HepG2 (cell line): ENCODE results near the gene CDHR3. TPM values are rescaled to one million over a fixed set of nuclear protein-coding genes. Genes with fewer than 3 reads are reported as not detected.
A peak's percentile ranks its signal among the peaks of the same experiment; 100 is the strongest.

Experiments used
- ATAC-seq: fragments of 200-7000 bp; cut with Tn5 transposase; 3 replicates; pipeline ENCODE4 v1.9.1; 2020; ENCODE audit warnings: mild to moderate bottlenecking, moderate library complexity
- BruUV-seq: library from RNA; stranded (reverse); fragments of 400-500 nt; replicated peaks from 2 replicates; lab custom pipeline; 2021; lab: Mats Ljungman, UMichigan
- CTCF ChIA-PET: fragments of 300-600 bp; formaldehyde crosslinking; extraction: SDS; loops from one replicate; lab custom pipeline; 2021; ENCODE audit warnings: low total read pairs, inconsistent platforms, low intra/inter-chr PET ratio; lab: Yijun Ruan, JAX
- POLR2A ChIA-PET: fragments of 350-600 bp; sonication (Branson Sonifier 250); formaldehyde crosslinking; loops from one replicate; lab custom pipeline; 2020; ENCODE audit warnings: antibody characterized with exemption, inconsistent platforms; lab: Yijun Ruan, JAX
- DNase-seq: peaks from one replicate; pipeline ENCODE4 v3.0.0-alpha.2; 2015; ENCODE audit warnings: low spot score
- FAIRE-seq: peaks from 3 replicates; lab custom pipeline; 2011; peaks lifted over from hg19 to GRCh38; lab: Jason Lieb, UNC
- H2AFZ ChIP-seq: one replicate; pipeline ENCODE4 v1.6.1; 2011; ENCODE audit warnings: low read length, inconsistent platforms
- H3K27ac ChIP-seq: fragments of 300-600 bp; 3 replicates; pipeline ENCODE4 v1.8.0; 2011; ENCODE audit warnings: mixed run types, mild to moderate bottlenecking, mixed read lengths, low read length, inconsistent platforms; ENCODE audit not compliant: insufficient read depth; ENCODE audit errors: extremely low read length
- H3K27me3 ChIP-seq, 2 experiments: fragments of 200-600 bp in 1 of 2; 2 replicates in 1 of 2; 3 replicates in 1 of 2; pipeline versions ENCODE4 v1.6.0 to v1.8.0; 2011; ENCODE audit warnings: low read length in 2 of 2, mild to moderate bottlenecking in 2 of 2, moderate library complexity in 2 of 2, inconsistent platforms in 1 of 2; ENCODE audit not compliant: insufficient read depth in 2 of 2, control insufficient read depth in 1 of 2
- H3K36me3 ChIP-seq, 2 experiments: fragments of 200-600 bp in 1 of 2; replicated peaks in 1 of 2; 2 replicates in 1 of 2; 3 replicates in 1 of 2; pipeline versions ENCODE4 v1.5.1 to v1.8.0; 2011; ENCODE audit warnings: low read length in 2 of 2, inconsistent platforms in 1 of 2; ENCODE audit not compliant: insufficient read depth in 2 of 2, control insufficient read depth in 1 of 2
- H3K4me1 ChIP-seq: 2 replicates; pipeline ENCODE4 v1.5.1; 2012; ENCODE audit warnings: low read length, inconsistent platforms; ENCODE audit not compliant: insufficient read depth
- H3K4me2 ChIP-seq: 2 replicates; pipeline ENCODE4 v1.6.0; 2011; ENCODE audit warnings: low read depth, low read length, inconsistent platforms
- H3K4me3 ChIP-seq, 3 experiments: fragments of 200-600 bp in 1 of 3; sonication (generic), shearing (Covaris generic) in 1 of 3; replicated peaks in 1 of 3; 2 replicates each; pipeline ENCODE4 v1.5.1; 2011 to 2016; ENCODE audit warnings: low read length in 3 of 3, inconsistent platforms in 2 of 3, low read depth in 2 of 3, mild to moderate bottlenecking in 2 of 3, control low read depth in 1 of 3, mixed read lengths in 1 of 3; ENCODE audit not compliant: insufficient read depth in 1 of 3
- H3K79me2 ChIP-seq: one replicate; pipeline ENCODE4 v1.6.1; 2011; ENCODE audit warnings: low read length, inconsistent platforms; ENCODE audit not compliant: insufficient read depth
- H3K9ac ChIP-seq: 2 replicates; pipeline ENCODE4 v1.6.0; 2011; ENCODE audit warnings: mild to moderate bottlenecking, low read depth, low read length, inconsistent platforms; ENCODE audit not compliant: insufficient read depth
- H3K9me3 ChIP-seq: 2 replicates; pipeline ENCODE4 v1.5.1; 2012; ENCODE audit warnings: mild to moderate bottlenecking, low read length
- H4K20me1 ChIP-seq: 2 replicates; pipeline ENCODE4 v1.6.0; 2011; ENCODE audit warnings: inconsistent platforms, mild to moderate bottlenecking, low read length, moderate library complexity; ENCODE audit not compliant: insufficient read depth
- CBX5 ChIP-seq: sonication (generic); formaldehyde crosslinking; IDR thresholded peaks from 2 replicates; pipeline ENCODE4 v1.4.0; 2020; ENCODE audit warnings: missing genetic modification reagents, borderline replicate concordance
- HMGA1 ChIP-seq: sonication (generic); formaldehyde crosslinking; conservative IDR thresholded peaks from 2 replicates; pipeline ENCODE4 v1.4.0; 2020; ENCODE audit warnings: missing genetic modification reagents
- JDP2 ChIP-seq: sonication (generic); formaldehyde crosslinking; IDR thresholded peaks from 2 replicates; pipeline ENCODE4 v1.8.1; 2022; ENCODE audit warnings: missing genetic modification reagents, borderline replicate concordance
- POLR2AphosphoS5 ChIP-seq: IDR thresholded peaks from 2 replicates; pipeline ENCODE4 v1.6.1; 2012; ENCODE audit warnings: low read depth, low read length
- RFX5 ChIP-seq: IDR thresholded peaks from 2 replicates; pipeline ENCODE4 v1.6.1; 2011; ENCODE audit warnings: low read depth, low read length, improper control_type of control experiment
- RFXAP ChIP-seq: sonication (generic); formaldehyde crosslinking; IDR thresholded peaks from 2 replicates; pipeline ENCODE4 v1.4.0; 2020; ENCODE audit warnings: missing genetic modification reagents, borderline replicate concordance
- SNAI1 ChIP-seq: sonication (generic); formaldehyde crosslinking; IDR thresholded peaks from 2 replicates; pipeline ENCODE4 v1.5.0; 2020; ENCODE audit warnings: mild to moderate bottlenecking, missing genetic modification reagents, borderline replicate concordance
- ZFP82 ChIP-seq: sonication (generic); formaldehyde crosslinking; IDR thresholded peaks from 2 replicates; pipeline ENCODE4 v1.5.1; 2020; ENCODE audit warnings: mild to moderate bottlenecking, missing genetic modification reagents, borderline replicate concordance
- ZNF224 ChIP-seq: sonication (generic); formaldehyde crosslinking; IDR thresholded peaks from 2 replicates; pipeline ENCODE4 v1.5.0; 2020; ENCODE audit warnings: mild to moderate bottlenecking, missing genetic modification reagents
- ZNF24 ChIP-seq: fragments of 450-650 bp; IDR thresholded peaks from 2 replicates; pipeline ENCODE4 v1.6.1; 2017; ENCODE audit warnings: antibody characterized with exemption, mild to moderate bottlenecking
- ZNF569 ChIP-seq: sonication (generic); formaldehyde crosslinking; IDR thresholded peaks from 2 replicates; pipeline ENCODE4 v1.5.0; 2020; ENCODE audit warnings: mild to moderate bottlenecking, missing genetic modification reagents, moderate library complexity, borderline replicate concordance
- ZNF792 ChIP-seq: IDR thresholded peaks from 2 replicates; pipeline ENCODE4 v1.6.1; 2016
- ZSCAN20 ChIP-seq: sonication (generic); formaldehyde crosslinking; IDR thresholded peaks from 2 replicates; pipeline ENCODE4 v1.4.0; 2020; ENCODE audit warnings: missing genetic modification reagents, mild to moderate bottlenecking, borderline replicate concordance
- WGBS: methylation state at CpG from one replicate; pipeline ENCODE4 v1.1.6; 2017; ENCODE audit warnings: low lambda C conversion rate; 5-methylcytosine and 5-hydroxymethylcytosine counted together
- in situ Hi-C: cut with HindIII; loops from 2 replicates; pipeline ENCODE4 v1.10.0; 2017; ENCODE audit warnings: low pct_unique_long_range_greater_than_20kb; ENCODE audit not compliant: extremely low pct_ligation_motif_present
- intact Hi-C: fragments of 100-400 bp; cut with micrococcal nuclease; formaldehyde crosslinking; loops from one replicate; pipeline ENCODE4 v1.10.0; 2022; ENCODE audit not compliant: unreplicated experiment
- polyA plus RNA-seq, 8 experiments: library from polyadenylated mRNA; depleted of rRNA in 3 of 8; stranded (reverse) in 7 of 8; unstranded in 1 of 8; fragments of >200 nt; fragmentation: Illumina TruSeq in 4 of 8; extraction: Trizol in 4 of 8; gene quantifications; 2 replicates each; pipeline versions ENCODE4 v1.2.1 to v1.2.3, GENCODE V29; 2011 to 2016; ENCODE audit warnings: low read depth in 4 of 8, missing spikeins in 1 of 8, mixed read lengths in 1 of 8; ENCODE audit not compliant: insufficient read depth in 1 of 8
- total RNA-seq, 5 experiments: library from RNA; depleted of rRNA; stranded (reverse); fragments of >200 nt; fragmentation: Illumina TruSeq; extraction: Trizol; gene quantifications; 2 replicates each; pipeline ENCODE4 v1.2.3, GENCODE V29; 2016; ENCODE audit warnings: low read depth in 1 of 5
- TF ChIP-seq, protein P1 (sequence below): sonication (generic); formaldehyde crosslinking; IDR thresholded peaks from 2 replicates; pipeline ENCODE4 v1.9.0; 2021; ENCODE audit warnings: missing genetic modification reagents, borderline replicate concordance
- TF ChIP-seq, protein P2 (sequence below): IDR thresholded peaks from 2 replicates; pipeline ENCODE4 v1.6.1; 2016; ENCODE audit warnings: mild to moderate bottlenecking, missing biosample characterization, missing genetic modification reagents

Gene CDHR3
- total and polyA plus RNA-seq, 2 of the 13 experiments (the other 11 are each of a cell fraction or from before 2014, with no cell fraction given) = 6.5 to 11.8 TPM

DNA sequence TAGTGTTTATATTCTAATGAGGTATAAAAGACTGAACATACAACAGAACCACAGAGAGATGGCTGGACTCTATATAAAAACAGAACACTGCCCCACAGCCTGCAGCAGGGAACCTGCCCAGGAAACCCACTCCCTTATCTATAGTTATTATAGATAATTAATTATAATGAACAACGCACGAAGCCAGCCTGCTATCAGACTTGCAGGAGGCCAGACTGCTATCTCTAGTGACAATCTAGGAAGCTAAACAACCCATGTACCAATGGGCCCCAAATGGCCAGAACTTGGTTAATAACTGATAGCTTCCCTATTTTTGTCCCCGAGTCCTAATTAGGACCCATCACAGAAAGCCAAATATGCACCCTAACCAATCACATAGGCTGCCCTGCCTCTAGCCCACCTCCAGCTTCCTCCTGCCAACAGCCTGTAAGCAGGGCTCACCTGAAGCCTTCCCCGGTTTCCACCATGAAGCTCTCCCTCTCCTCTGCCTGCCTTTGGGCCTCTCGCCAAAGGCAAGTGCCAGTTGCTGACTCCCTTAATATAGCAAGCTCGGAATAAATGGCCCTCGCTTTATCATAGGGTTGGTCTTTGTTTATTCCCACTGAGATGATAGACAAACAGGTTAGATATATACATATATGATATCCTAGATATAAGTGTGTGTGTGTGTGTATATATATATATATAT is 74.6 kb downstream of the CDHR3 start:
- no peaks in the 10 kb centered on the region for H4K20me1 ChIP-seq
- intact Hi-C loops = no loop called here
- TF ChIP-seq, protein P1, sequence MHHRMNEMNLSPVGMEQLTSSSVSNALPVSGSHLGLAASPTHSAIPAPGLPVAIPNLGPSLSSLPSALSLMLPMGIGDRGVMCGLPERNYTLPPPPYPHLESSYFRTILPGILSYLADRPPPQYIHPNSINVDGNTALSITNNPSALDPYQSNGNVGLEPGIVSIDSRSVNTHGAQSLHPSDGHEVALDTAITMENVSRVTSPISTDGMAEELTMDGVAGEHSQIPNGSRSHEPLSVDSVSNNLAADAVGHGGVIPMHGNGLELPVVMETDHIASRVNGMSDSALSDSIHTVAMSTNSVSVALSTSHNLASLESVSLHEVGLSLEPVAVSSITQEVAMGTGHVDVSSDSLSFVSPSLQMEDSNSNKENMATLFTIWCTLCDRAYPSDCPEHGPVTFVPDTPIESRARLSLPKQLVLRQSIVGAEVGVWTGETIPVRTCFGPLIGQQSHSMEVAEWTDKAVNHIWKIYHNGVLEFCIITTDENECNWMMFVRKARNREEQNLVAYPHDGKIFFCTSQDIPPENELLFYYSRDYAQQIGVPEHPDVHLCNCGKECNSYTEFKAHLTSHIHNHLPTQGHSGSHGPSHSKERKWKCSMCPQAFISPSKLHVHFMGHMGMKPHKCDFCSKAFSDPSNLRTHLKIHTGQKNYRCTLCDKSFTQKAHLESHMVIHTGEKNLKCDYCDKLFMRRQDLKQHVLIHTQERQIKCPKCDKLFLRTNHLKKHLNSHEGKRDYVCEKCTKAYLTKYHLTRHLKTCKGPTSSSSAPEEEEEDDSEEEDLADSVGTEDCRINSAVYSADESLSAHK (CRISPR knock-in tag) = no peak
- TF ChIP-seq SNAI1 (CRISPR knock-in tag) = no peak
- peak; percentile 55; the same call in 1 of the 2 replicates for TF ChIP-seq ZNF792 (CRISPR knock-in tag)
- no peak for DNase-seq
- no peak overlapping the region for H3K9ac ChIP-seq
- no peak overlapping the region for H3K4me3 ChIP-seq
- H3K27ac ChIP-seq = no peak overlapping the region
- H3K9me3 ChIP-seq = no peaks in the 10 kb centered on the region
- in situ Hi-C loops = no loop called here
- FAIRE-seq = no peak
- H3K27me3 ChIP-seq = 0 out of 5 replicates have a peak, but pooled peaks cover 0 to 5% of the 10 kb centered on the region in 2 experiments
- 29% methylated on average over 7 of the region's 7 CpGs for WGBS
- ChIA-PET CTCF (no interaction called here), POLR2A (no interaction called here)
- ATAC-seq = no peak
- no TSS peak for BruUV-seq
- peaks cover 15% of the 10 kb centered on the region for H3K4me1 ChIP-seq
- H3K36me3 ChIP-seq = no peaks in the 10 kb centered on the region
- H2AFZ ChIP-seq = no peak overlapping the region
- H3K79me2 ChIP-seq = no peaks in the 10 kb centered on the region
- H3K4me2 ChIP-seq = no peak overlapping the region

DNA sequence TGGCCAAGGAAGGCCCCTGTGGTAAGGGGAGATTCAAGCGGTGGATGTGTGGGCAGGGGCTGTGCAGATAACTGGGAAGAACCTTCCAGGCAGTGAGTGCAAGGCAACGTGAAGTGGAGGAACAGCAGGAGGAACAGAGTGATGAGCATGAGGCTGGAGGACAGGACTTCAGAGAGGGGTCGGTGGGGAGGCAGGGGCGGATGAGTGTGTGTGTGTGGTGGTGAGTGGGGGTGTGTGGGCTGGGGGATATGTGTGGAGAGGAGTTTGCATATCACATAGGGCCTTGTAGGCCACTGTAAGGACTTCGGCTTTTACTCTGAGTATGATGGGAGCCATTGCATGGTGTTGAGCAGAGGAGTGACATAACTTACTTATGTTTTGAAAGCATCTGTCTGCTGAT is 75.2 kb downstream of the CDHR3 start:
- DNase-seq = no peak
- intact Hi-C loops (no loop called here), in situ Hi-C loops (no loop called here)
- Histone ChIP-seq H3K4me3 (no peak overlapping the region), H3K79me2 (no peaks in the 10 kb centered on the region), H3K27ac (no peak overlapping the region), H4K20me1 (no peaks in the 10 kb centered on the region), H3K9me3 (no peaks in the 10 kb centered on the region), H3K9ac (no peak overlapping the region), H3K27me3 (0 out of 5 replicates have a peak, but pooled peaks cover 0 to 5% of the 10 kb centered on the region in 2 experiments), H3K4me1 (peaks cover 20% of the 10 kb centered on the region), H3K36me3 (no peaks in the 10 kb centered on the region), H3K4me2 (no peak overlapping the region), H2AFZ (no peak overlapping the region)
- WGBS = 69% methylated on average over 5 of the region's 5 CpGs
- CTCF ChIA-PET = no interaction called here
- ATAC-seq = no peak
- POLR2A ChIA-PET = no interaction called here
- FAIRE-seq = no peak
- BruUV-seq = no TSS peak
- TF ChIP-seq, protein P2, sequence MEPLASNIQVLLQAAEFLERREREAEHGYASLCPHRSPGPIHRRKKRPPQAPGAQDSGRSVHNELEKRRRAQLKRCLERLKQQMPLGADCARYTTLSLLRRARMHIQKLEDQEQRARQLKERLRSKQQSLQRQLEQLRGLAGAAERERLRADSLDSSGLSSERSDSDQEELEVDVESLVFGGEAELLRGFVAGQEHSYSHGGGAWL = no peak
- TF ChIP-seq HMGA1 (no peak), ZNF24 (no peak), ZNF224 (CRISPR knock-in tag) (no peak), ZFP82 (CRISPR knock-in tag) (no peak), POLR2AphosphoS5 (no peak), JDP2 (CRISPR knock-in tag) (no peak), RFX5 (no peak), ZNF569 (CRISPR knock-in tag) (no peak), CBX5 (CRISPR knock-in tag) (no peak), RFXAP (CRISPR knock-in tag) (no peak), ZSCAN20 (CRISPR knock-in tag) (no peak)
